ENCODE data around the gene NAA25.

DNA sequence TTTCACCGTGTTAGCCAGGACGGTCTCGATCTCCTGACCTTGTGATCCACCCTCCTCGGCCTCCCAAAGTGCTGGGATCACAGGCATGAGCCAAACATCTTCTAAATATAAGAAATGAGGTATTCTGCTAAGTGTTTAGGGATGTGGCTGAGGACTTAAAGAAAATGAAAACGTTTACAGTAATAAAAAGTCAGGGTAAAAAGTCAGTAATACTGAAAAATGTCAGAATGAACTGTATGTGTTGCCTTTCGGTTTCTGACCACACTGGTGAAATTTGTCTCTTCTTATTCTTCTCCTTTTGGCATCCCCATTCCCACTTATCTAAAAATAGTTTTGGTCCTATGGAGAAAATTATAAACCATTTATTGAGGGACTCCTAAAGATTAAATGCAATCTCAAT is 116.1 kb downstream of the NAA25 start:
- TF ChIP-seq EZH2 (IDR thresholded peaks at IDR 0.05), result no peak
- no peak for TF ChIP-seq POLR2AphosphoS5 (IDR thresholded peaks at IDR 0.05; ENCODE audit: borderline replicate concordance, low read depth, low read length)
